Measurements from ENCODE around the gene SIGLEC1.

SIGLEC1 gene

DNA sequence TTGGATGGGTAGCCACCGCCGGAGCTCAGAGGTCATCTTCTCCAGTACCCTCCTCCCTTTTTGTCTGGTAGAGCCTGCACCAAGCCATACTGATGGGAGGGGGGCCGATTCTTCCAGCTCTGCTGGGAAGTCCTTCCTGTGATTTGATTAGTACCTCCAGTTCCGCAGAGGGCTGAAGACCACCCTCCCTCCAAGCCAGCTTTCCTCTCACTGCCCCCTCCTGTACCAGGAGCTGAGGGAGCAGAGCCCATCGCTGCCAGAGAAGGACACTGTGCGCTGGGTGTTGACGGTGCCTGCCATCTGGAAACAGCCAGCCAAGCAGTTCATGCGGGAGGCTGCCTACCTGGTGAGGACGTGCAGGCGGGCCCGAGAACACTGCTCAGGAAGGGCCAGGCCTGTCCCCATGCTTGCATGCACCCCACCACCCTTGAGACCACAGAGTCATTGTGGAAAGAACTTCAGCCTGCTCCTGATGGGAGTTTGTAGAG lies 33.3 kb upstream of the SIGLEC1 start:
- Histone ChIP-seq H3F3A (ENCODE audit: low read depth) (no peaks in the 10 kb centered on the region), H3K4me1 (ENCODE audit: insufficient read depth, low read length, poor library complexity, severe bottlenecking) (peaks cover 13% of the 10 kb centered on the region), H4K20me1 (ENCODE audit: insufficient read depth, low read length, poor library complexity, severe bottlenecking) (no peaks in the 10 kb centered on the region), H3K9me2 (replicated peaks; ENCODE audit: low read depth, low read length) (no peaks in the 10 kb centered on the region), H3K79me2 (ENCODE audit: insufficient read depth, low read length) (no peaks in the 10 kb centered on the region), H3K27me3 (ENCODE audit: insufficient read depth, low read length, poor library complexity, severe bottlenecking) (no peaks in the 10 kb centered on the region), H3K4me3 (ENCODE audit: low read length, poor library complexity, severe bottlenecking) (peak overlapping the region; percentile 66), H3K9me3 (ENCODE audit: insufficient read depth, low read depth, low read length) (no peaks in the 10 kb centered on the region), H3K4me2 (ENCODE audit: low read depth, low read length, poor library complexity, severe bottlenecking) (peak overlapping the region; percentile 54), H3K9ac (ENCODE audit: low read depth, low read length, poor library complexity, severe bottlenecking) (no peak overlapping the region), H2AFZ (ENCODE audit: low read length) (no peak overlapping the region), H3K36me3 (ENCODE audit: insufficient read depth, low read length) (no peaks in the 10 kb centered on the region)
- TF ChIP-seq, protein P1, sequence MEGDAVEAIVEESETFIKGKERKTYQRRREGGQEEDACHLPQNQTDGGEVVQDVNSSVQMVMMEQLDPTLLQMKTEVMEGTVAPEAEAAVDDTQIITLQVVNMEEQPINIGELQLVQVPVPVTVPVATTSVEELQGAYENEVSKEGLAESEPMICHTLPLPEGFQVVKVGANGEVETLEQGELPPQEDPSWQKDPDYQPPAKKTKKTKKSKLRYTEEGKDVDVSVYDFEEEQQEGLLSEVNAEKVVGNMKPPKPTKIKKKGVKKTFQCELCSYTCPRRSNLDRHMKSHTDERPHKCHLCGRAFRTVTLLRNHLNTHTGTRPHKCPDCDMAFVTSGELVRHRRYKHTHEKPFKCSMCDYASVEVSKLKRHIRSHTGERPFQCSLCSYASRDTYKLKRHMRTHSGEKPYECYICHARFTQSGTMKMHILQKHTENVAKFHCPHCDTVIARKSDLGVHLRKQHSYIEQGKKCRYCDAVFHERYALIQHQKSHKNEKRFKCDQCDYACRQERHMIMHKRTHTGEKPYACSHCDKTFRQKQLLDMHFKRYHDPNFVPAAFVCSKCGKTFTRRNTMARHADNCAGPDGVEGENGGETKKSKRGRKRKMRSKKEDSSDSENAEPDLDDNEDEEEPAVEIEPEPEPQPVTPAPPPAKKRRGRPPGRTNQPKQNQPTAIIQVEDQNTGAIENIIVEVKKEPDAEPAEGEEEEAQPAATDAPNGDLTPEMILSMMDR (conservative IDR thresholded peaks at IDR 0.05; ENCODE audit: low read length) = no peak
- TF ChIP-seq EZH2phosphoT487 (IDR thresholded peaks at IDR 0.05; ENCODE audit: borderline replicate concordance) = no peak

DNA sequence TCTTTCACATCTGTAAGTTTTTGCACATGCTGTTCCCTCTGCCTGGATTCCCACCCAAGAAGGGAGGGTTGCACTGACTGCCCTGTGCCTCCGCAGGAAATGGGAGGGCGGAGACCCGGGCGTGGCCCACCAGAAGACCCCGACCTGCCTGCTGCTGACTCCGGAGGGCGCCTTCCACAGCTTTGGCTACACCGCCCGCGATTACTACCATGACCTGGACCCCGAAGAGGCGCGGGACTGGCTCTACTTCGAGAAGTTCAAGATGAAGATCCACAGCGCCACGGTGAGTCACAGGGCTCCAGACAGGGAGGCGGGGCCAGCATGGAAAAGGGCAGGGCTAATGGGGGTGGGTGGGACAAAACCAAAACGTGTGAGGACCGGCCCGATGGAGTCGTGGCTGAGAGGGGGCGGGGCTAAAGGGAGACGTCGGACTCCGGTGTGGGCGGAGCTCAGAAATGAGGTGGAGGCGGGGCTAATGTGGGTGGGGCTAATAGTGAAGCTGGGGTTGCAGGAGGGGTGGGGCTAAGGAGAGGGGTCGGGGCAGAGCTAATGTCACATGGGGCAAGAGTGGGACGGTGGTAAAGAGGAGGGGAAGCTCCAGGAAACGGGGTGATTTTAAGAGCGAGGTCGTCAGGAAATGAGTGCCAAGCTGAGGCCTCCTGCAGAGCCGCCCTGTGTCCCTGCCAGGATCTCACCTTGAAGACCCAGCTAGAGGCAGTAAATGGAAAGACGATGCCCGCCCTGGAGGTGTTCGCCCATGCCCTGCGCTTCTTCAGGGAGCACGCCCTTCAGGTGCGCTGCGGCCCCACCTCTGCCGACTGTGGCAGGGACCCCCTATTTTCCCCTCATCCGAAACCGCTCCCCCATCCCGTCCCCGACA lies 32.6 kb upstream of the SIGLEC1 start:
- Histone ChIP-seq H2AFZ (ENCODE audit: low read length) (peak overlapping the region; percentile 25; the same call in 1 of the 2 replicates), H3K36me3 (ENCODE audit: insufficient read depth, low read length) (no peaks in the 10 kb centered on the region), H3K4me3 (ENCODE audit: low read length, poor library complexity, severe bottlenecking) (peak overlapping the region; percentile 66), H3K9ac (ENCODE audit: low read depth, low read length, poor library complexity, severe bottlenecking) (no peak overlapping the region), H3K79me2 (ENCODE audit: insufficient read depth, low read length) (no peaks in the 10 kb centered on the region), H3K4me2 (ENCODE audit: low read depth, low read length, poor library complexity, severe bottlenecking) (peak overlapping the region; percentile 54), H3K4me1 (ENCODE audit: insufficient read depth, low read length, poor library complexity, severe bottlenecking) (peaks cover 13% of the 10 kb centered on the region), H3F3A (ENCODE audit: low read depth) (no peaks in the 10 kb centered on the region), H3K9me3 (ENCODE audit: insufficient read depth, low read depth, low read length) (no peaks in the 10 kb centered on the region), H4K20me1 (ENCODE audit: insufficient read depth, low read length, poor library complexity, severe bottlenecking) (no peaks in the 10 kb centered on the region), H3K27me3 (ENCODE audit: insufficient read depth, low read length, poor library complexity, severe bottlenecking) (no peaks in the 10 kb centered on the region), H3K9me2 (replicated peaks; ENCODE audit: low read depth, low read length) (no peaks in the 10 kb centered on the region)
- TF ChIP-seq, protein P1 (conservative IDR thresholded peaks at IDR 0.05; ENCODE audit: low read length) = peak; percentile 26
- TF ChIP-seq EZH2phosphoT487 (IDR thresholded peaks at IDR 0.05; ENCODE audit: borderline replicate concordance) = no peak

DNA sequence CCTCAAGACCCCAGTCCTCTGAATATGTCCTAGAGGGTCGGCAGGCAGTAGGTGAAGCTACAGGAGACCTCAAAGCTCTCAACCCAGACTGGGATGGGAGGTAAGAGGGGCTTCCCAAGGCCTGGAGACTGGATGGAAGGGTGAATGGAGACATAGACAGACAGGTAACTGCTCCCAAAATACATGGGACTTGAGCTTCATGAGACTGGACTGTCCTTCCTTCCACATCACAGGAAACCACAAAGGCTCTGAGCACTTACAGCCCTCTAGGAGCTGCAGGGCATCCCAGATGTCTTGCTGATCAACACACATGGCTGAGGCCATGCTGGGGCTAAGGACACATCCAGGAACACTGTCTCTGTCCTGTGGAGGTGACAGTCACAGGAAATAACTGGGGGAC lies 31.6 kb upstream of the SIGLEC1 start:
- H3K4me3 ChIP-seq (ENCODE audit: low read length, poor library complexity, severe bottlenecking) = peak overlapping the region; percentile 66
- no peaks in the 10 kb centered on the region for H3K9me2 ChIP-seq (replicated peaks; ENCODE audit: low read depth, low read length)
- H3K36me3 ChIP-seq (ENCODE audit: insufficient read depth, low read length) = no peaks in the 10 kb centered on the region
- no peak overlapping the region for H2AFZ ChIP-seq (ENCODE audit: low read length)
- H3K9ac ChIP-seq (ENCODE audit: low read depth, low read length, poor library complexity, severe bottlenecking) = no peak overlapping the region
- peaks cover 13% of the 10 kb centered on the region for H3K4me1 ChIP-seq (ENCODE audit: insufficient read depth, low read length, poor library complexity, severe bottlenecking)
- TF ChIP-seq, protein P1 (conservative IDR thresholded peaks at IDR 0.05; ENCODE audit: low read length) = no peak
- TF ChIP-seq EZH2phosphoT487 (IDR thresholded peaks at IDR 0.05; ENCODE audit: borderline replicate concordance) = no peak
- peak overlapping the region; percentile 54 for H3K4me2 ChIP-seq (ENCODE audit: low read depth, low read length, poor library complexity, severe bottlenecking)
- H3F3A ChIP-seq (ENCODE audit: low read depth) = no peaks in the 10 kb centered on the region
- no peaks in the 10 kb centered on the region for H4K20me1 ChIP-seq (ENCODE audit: insufficient read depth, low read length, poor library complexity, severe bottlenecking)
- no peaks in the 10 kb centered on the region for H3K79me2 ChIP-seq (ENCODE audit: insufficient read depth, low read length)
- H3K9me3 ChIP-seq (ENCODE audit: insufficient read depth, low read depth, low read length) = no peaks in the 10 kb centered on the region
- H3K27me3 ChIP-seq (ENCODE audit: insufficient read depth, low read length, poor library complexity, severe bottlenecking) = no peaks in the 10 kb centered on the region
